WTC11 (cell line): ENCODE measurements around the gene FSTL4. TPM values are rescaled to one million over a fixed set of nuclear protein-coding genes. Genes with fewer than 3 reads are reported as not detected.

Experiments used
- ATAC-seq: fragments of 200-7000 bp; cut with Tn5 transposase; 2 replicates; pipeline ENCODE4 v1.10.0; 2021; ENCODE audit warnings: mild to moderate bottlenecking, moderate library complexity
- CTCF ChIA-PET: fragments of 300-600 bp; sonication (Branson Sonifier 250); formaldehyde crosslinking; loops from one replicate; lab custom pipeline; 2021; ENCODE audit warnings: antibody characterized with exemption; lab: Charles Lee
- POLR2A ChIA-PET: fragments of 350-600 bp; sonication (Branson Sonifier 250); formaldehyde crosslinking; loops from one replicate; lab custom pipeline; 2021; ENCODE audit warnings: antibody characterized with exemption; lab: Charles Lee
- DNase-seq: peaks from one replicate; pipeline ENCODE4 v3.0.0; 2021; ENCODE audit warnings: low spot score
- H3K27ac Mint-ChIP-seq: 2 replicates; pipeline ENCODE4 v1.8.0; 2021; ENCODE audit warnings: mixed read lengths
- H3K27me3 Mint-ChIP-seq: 2 replicates; pipeline ENCODE4 v1.8.0; 2021; ENCODE audit warnings: low read depth, mild to moderate bottlenecking, moderate library complexity, mixed read lengths
- H3K36me3 Mint-ChIP-seq: 2 replicates; pipeline ENCODE4 v1.8.0; 2021; ENCODE audit warnings: mixed read lengths
- H3K4me1 Mint-ChIP-seq: 2 replicates; pipeline ENCODE4 v1.8.0; 2022; ENCODE audit warnings: mixed read lengths
- H3K4me3 Mint-ChIP-seq: 2 replicates; pipeline ENCODE4 v1.8.0; 2021; ENCODE audit warnings: mild to moderate bottlenecking, moderate library complexity, mixed read lengths
- H3K9me3 Mint-ChIP-seq: 2 replicates; pipeline ENCODE4 v1.8.0; 2021; ENCODE audit warnings: mixed read lengths
- AFF4 ChIP-seq: sonication (generic); formaldehyde crosslinking; IDR thresholded peaks from 2 replicates; pipeline ENCODE4 v1.8.1; 2023; ENCODE audit warnings: mild to moderate bottlenecking, missing genetic modification reagents, borderline replicate concordance
- CREB1 ChIP-seq: sonication (generic); formaldehyde crosslinking; IDR thresholded peaks from 2 replicates; pipeline ENCODE4 v1.8.0; 2023; ENCODE audit warnings: mild to moderate bottlenecking, missing genetic modification reagents
- CREM ChIP-seq: sonication (generic); formaldehyde crosslinking; IDR thresholded peaks from 2 replicates; pipeline ENCODE4 v1.8.1; 2022; ENCODE audit warnings: mild to moderate bottlenecking, missing genetic modification reagents, moderate library complexity
- ELF4 ChIP-seq: sonication (generic); formaldehyde crosslinking; IDR thresholded peaks from 2 replicates; pipeline ENCODE4 v1.8.1; 2022; ENCODE audit warnings: low read depth, mild to moderate bottlenecking, moderate library complexity, missing genetic modification reagents
- EMX1 ChIP-seq: fragments of 250-450 bp; sonication (Bioruptor Pico); IDR thresholded peaks from 2 replicates; pipeline ENCODE4 v1.8.0; 2021; ENCODE audit warnings: mild to moderate bottlenecking
- ETV6 ChIP-seq: sonication (generic); formaldehyde crosslinking; IDR thresholded peaks from 2 replicates; pipeline ENCODE4 v1.8.1; 2022; ENCODE audit warnings: mild to moderate bottlenecking, missing genetic modification reagents
- FOXK1 ChIP-seq: sonication (generic); formaldehyde crosslinking; IDR thresholded peaks from 2 replicates; pipeline ENCODE4 v1.8.0; 2022; ENCODE audit warnings: mild to moderate bottlenecking, moderate library complexity, missing genetic modification reagents
- FOXP1 ChIP-seq: sonication (generic); formaldehyde crosslinking; IDR thresholded peaks from 2 replicates; pipeline ENCODE4 v1.8.0; 2022; ENCODE audit warnings: missing genetic modification reagents, mild to moderate bottlenecking, moderate library complexity, borderline replicate concordance
- HMGA2 ChIP-seq: fragments of 250-450 bp; sonication (Bioruptor Pico); IDR thresholded peaks from 2 replicates; pipeline ENCODE4 v1.4.0; 2021; ENCODE audit warnings: mild to moderate bottlenecking, moderate library complexity
- HMGXB4 ChIP-seq: sonication (generic); formaldehyde crosslinking; IDR thresholded peaks from 2 replicates; pipeline ENCODE4 v1.8.1; 2023; ENCODE audit warnings: mild to moderate bottlenecking, moderate library complexity, missing genetic modification reagents
- NFE2L1 ChIP-seq: sonication (generic); formaldehyde crosslinking; IDR thresholded peaks from 2 replicates; pipeline ENCODE4 v1.8.1; 2023; ENCODE audit warnings: missing genetic modification reagents
- TEAD4 ChIP-seq: sonication (generic); formaldehyde crosslinking; IDR thresholded peaks from 2 replicates; pipeline ENCODE4 v1.8.0; 2022; ENCODE audit warnings: mild to moderate bottlenecking, missing genetic modification reagents
- TP53 ChIP-seq: sonication (generic); formaldehyde crosslinking; IDR thresholded peaks from 2 replicates; pipeline ENCODE4 v1.8.1; 2023; ENCODE audit warnings: mild to moderate bottlenecking, missing genetic modification reagents
- USF2 ChIP-seq: sonication (generic); formaldehyde crosslinking; IDR thresholded peaks from 2 replicates; pipeline ENCODE4 v1.8.1; 2023; ENCODE audit warnings: mild to moderate bottlenecking, missing genetic modification reagents, moderate library complexity
- ZBTB21 ChIP-seq: sonication (generic); formaldehyde crosslinking; IDR thresholded peaks from 2 replicates; pipeline ENCODE4 v1.8.1; 2023; ENCODE audit warnings: mild to moderate bottlenecking, missing genetic modification reagents, borderline replicate concordance
- ZNF138 ChIP-seq: sonication (generic); formaldehyde crosslinking; conservative IDR thresholded peaks from 2 replicates; pipeline ENCODE4 v1.8.1; 2022; ENCODE audit warnings: mild to moderate bottlenecking, moderate library complexity, missing genetic modification reagents
- ZNF263 ChIP-seq: sonication (generic); formaldehyde crosslinking; IDR thresholded peaks from 2 replicates; pipeline ENCODE4 v1.8.1; 2022; ENCODE audit warnings: low read depth, mild to moderate bottlenecking, moderate library complexity, missing genetic modification reagents
- ZNF396 ChIP-seq: fragments of 250-450 bp; sonication (Bioruptor Pico); IDR thresholded peaks from 2 replicates; pipeline ENCODE4 v1.8.0; 2021; ENCODE audit warnings: mild to moderate bottlenecking, moderate library complexity, borderline replicate concordance
- total RNA-seq: library from RNA; stranded (reverse); gene quantifications from 3 replicates; pipeline ENCODE4 v1.2.3, GENCODE V29; 2021
- TF ChIP-seq, protein P1 (sequence below): sonication (generic); formaldehyde crosslinking; IDR thresholded peaks from 2 replicates; pipeline ENCODE4 v1.8.1; 2022; ENCODE audit warnings: low read depth, mild to moderate bottlenecking, moderate library complexity, missing genetic modification reagents, borderline replicate concordance
- TF ChIP-seq, protein P2 (sequence below): sonication (generic); formaldehyde crosslinking; IDR thresholded peaks from 2 replicates; pipeline ENCODE4 v1.8.1; 2022; ENCODE audit warnings: low read depth, missing genetic modification reagents, borderline replicate concordance

FSTL4 gene
- total RNA-seq, 1 experiment from 2014 or later = 6.1 TPM

GRCh38 chr5:133643365-133643764 lies 31.0 kb upstream of the FSTL4 start:
- H3K27me3 Mint-ChIP-seq = peaks cover 4% of the 10 kb centered on the region
- DNase-seq = no peak
- ATAC-seq = no peak
- ChIA-PET POLR2A (no interaction called here), CTCF (no interaction called here)
- TF ChIP-seq ZNF138 (CRISPR knock-in tag) (no peak), HMGXB4 (no peak), TEAD4 (CRISPR knock-in tag) (no peak), FOXP1 (no peak), ZBTB21 (no peak), FOXK1 (CRISPR knock-in tag) (no peak), AFF4 (CRISPR knock-in tag) (no peak), EMX1 (no peak), CREB1 (no peak), ETV6 (no peak), ZNF263 (CRISPR knock-in tag) (no peak), NFE2L1 (no peak), TP53 (no peak), USF2 (CRISPR knock-in tag) (no peak), ZNF396 (no peak), HMGA2 (CRISPR knock-in tag) (no peak), ELF4 (CRISPR knock-in tag) (no peak), CREM (no peak)
- TF ChIP-seq, protein P1, sequence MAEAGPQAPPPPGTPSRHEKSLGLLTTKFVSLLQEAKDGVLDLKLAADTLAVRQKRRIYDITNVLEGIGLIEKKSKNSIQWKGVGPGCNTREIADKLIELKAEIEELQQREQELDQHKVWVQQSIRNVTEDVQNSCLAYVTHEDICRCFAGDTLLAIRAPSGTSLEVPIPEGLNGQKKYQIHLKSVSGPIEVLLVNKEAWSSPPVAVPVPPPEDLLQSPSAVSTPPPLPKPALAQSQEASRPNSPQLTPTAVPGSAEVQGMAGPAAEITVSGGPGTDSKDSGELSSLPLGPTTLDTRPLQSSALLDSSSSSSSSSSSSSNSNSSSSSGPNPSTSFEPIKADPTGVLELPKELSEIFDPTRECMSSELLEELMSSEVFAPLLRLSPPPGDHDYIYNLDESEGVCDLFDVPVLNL (CRISPR knock-in tag) = no peak
- TF ChIP-seq, protein P2, sequence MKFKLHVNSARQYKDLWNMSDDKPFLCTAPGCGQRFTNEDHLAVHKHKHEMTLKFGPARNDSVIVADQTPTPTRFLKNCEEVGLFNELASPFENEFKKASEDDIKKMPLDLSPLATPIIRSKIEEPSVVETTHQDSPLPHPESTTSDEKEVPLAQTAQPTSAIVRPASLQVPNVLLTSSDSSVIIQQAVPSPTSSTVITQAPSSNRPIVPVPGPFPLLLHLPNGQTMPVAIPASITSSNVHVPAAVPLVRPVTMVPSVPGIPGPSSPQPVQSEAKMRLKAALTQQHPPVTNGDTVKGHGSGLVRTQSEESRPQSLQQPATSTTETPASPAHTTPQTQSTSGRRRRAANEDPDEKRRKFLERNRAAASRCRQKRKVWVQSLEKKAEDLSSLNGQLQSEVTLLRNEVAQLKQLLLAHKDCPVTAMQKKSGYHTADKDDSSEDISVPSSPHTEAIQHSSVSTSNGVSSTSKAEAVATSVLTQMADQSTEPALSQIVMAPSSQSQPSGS (CRISPR knock-in tag) = no peak
- H3K27ac Mint-ChIP-seq = no peak overlapping the region
- no peak overlapping the region for H3K4me3 Mint-ChIP-seq
- H3K4me1 Mint-ChIP-seq = no peaks in the 10 kb centered on the region
- no peaks in the 10 kb centered on the region for H3K36me3 Mint-ChIP-seq
- no peaks in the 10 kb centered on the region for H3K9me3 Mint-ChIP-seq
